Gastrocnemius medialis (tissue), 4 donors: ENCODE measurements around the gene CUL1. TPM values are rescaled to one million over a fixed set of nuclear protein-coding genes. Genes with fewer than 3 reads are reported as not detected.

Experiments
- ATAC-seq, 2 donors: fragments of 150-250 bp; one replicate each; pipeline ENCODE4 v1.9.1; 2016
- DNase-seq, 2 donors: peaks; one replicate each; pipeline ENCODE4 v3.0.0-alpha.2; 2019
- H3K27ac ChIP-seq, 4 donors: fragments of 200-600 bp; sonication (generic); 1 replicate in 1 of 4; 2 replicates in 3 of 4; pipeline ENCODE4 v1.5.1; 2016 to 2018; ENCODE audit warnings: mild to moderate bottlenecking in 2 of 4, moderate library complexity in 1 of 4
- H3K27me3 ChIP-seq, 3 donors: fragments of 200-600 bp; sonication (generic) in 2 of 3; 1 replicate in 1 of 3; 2 replicates in 2 of 3; pipeline versions ENCODE4 v1.5.1 to v1.6.0; 2016 to 2019; ENCODE audit warnings: mild to moderate bottlenecking in 1 of 3, moderate library complexity in 1 of 3
- H3K36me3 ChIP-seq, 2 donors: fragments of 200-600 bp; sonication (generic) in 1 of 2; one replicate each; pipeline ENCODE4 v1.5.1; 2017 to 2018
- H3K4me1 ChIP-seq, 2 donors: fragments of 200-600 bp; sonication (generic) in 1 of 2; one replicate each; pipeline ENCODE4 v1.5.1; 2016 to 2017; ENCODE audit warnings: mild to moderate bottlenecking in 2 of 2
- H3K4me3 ChIP-seq, 4 donors: fragments of 200-600 bp; sonication (generic) in 3 of 4; 1 replicate in 1 of 4; 2 replicates in 3 of 4; pipeline ENCODE4 v1.5.1; 2016 to 2019; ENCODE audit warnings: mild to moderate bottlenecking in 2 of 4
- H3K9me3 ChIP-seq, 3 donors: fragments of 200-600 bp; sonication (generic) in 2 of 3; 1 replicate in 1 of 3; 2 replicates in 2 of 3; pipeline ENCODE4 v1.5.1; 2016 to 2019
- POLR2A ChIP-seq, 2 donors: fragments of 450-650 bp; IDR thresholded peaks; one replicate each; pipeline ENCODE4 v1.6.1; 2017; ENCODE audit warnings: antibody characterized with exemption in 2 of 2, mild to moderate bottlenecking in 2 of 2, moderate library complexity in 2 of 2
- in situ Hi-C, 4 donors: fragments of 200-750 bp; cut with MboI; loops; one replicate each; pipeline versions ENCODE4 v1.15.0 to v1.8.0; 2017; ENCODE audit warnings: low sequenced_read_pairs in 4 of 4
- intact Hi-C: fragments of 100-400 bp; cut with DNase I; formaldehyde crosslinking; loops from one replicate; pipeline ENCODE4 v1.15.1; 2023; ENCODE audit warnings: low total_unique reads
- total RNA-seq, 4 donors: library from RNA; depleted of rRNA; stranded (reverse); fragments of >200 nt; gene quantifications; one replicate each; pipeline versions ENCODE4 v1.1.0 to v1.2.3, GENCODE V29; 2016
- TF ChIP-seq, protein P1 (sequence below), 5 experiments: fragments of 450-650 bp in 3 of 5; fragments of 200-600 bp in 2 of 5; sonication (generic) in 2 of 5; IDR thresholded peaks in 4 of 5; conservative IDR thresholded peaks in 1 of 5; 1 replicate in 4 of 5; 2 replicates in 1 of 5; pipeline ENCODE4 v1.5.1; 2016 to 2019; ENCODE audit warnings: antibody characterized with exemption in 5 of 5, mild to moderate bottlenecking in 3 of 5, moderate library complexity in 3 of 5

Gene CUL1
- total RNA-seq, 4 donors from 2014 or later, result 78.7 to 101 (median 84.6) TPM

GRCh38 chr7:148789220-148789619, 90.5 kb downstream of the CUL1 start:
- Histone ChIP-seq H3K27me3 (no peaks in the 10 kb centered on the region), H3K27ac (no peak overlapping the region), H3K9me3 (no peaks in the 10 kb centered on the region), H3K4me3 (no peak overlapping the region), H3K36me3 (peaks cover 0 to 95% of the 10 kb centered on the region in 2 donors), H3K4me1 (no peaks in the 10 kb centered on the region)
- in situ Hi-C loops (no loop called here), intact Hi-C loops (no loop called here)
- ATAC-seq (no peak), DNase-seq (no peak)
- no peak for TF ChIP-seq POLR2A (IDR thresholded peaks at IDR 0.05)
- TF ChIP-seq, protein P1, sequence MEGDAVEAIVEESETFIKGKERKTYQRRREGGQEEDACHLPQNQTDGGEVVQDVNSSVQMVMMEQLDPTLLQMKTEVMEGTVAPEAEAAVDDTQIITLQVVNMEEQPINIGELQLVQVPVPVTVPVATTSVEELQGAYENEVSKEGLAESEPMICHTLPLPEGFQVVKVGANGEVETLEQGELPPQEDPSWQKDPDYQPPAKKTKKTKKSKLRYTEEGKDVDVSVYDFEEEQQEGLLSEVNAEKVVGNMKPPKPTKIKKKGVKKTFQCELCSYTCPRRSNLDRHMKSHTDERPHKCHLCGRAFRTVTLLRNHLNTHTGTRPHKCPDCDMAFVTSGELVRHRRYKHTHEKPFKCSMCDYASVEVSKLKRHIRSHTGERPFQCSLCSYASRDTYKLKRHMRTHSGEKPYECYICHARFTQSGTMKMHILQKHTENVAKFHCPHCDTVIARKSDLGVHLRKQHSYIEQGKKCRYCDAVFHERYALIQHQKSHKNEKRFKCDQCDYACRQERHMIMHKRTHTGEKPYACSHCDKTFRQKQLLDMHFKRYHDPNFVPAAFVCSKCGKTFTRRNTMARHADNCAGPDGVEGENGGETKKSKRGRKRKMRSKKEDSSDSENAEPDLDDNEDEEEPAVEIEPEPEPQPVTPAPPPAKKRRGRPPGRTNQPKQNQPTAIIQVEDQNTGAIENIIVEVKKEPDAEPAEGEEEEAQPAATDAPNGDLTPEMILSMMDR (IDR thresholded peaks at IDR 0.05 in 4 of 5, conservative IDR thresholded peaks at IDR 0.05 in 1 of 5), result no peak

GRCh38 chr7:148790131-148790726, 91.5 kb downstream of the CUL1 start:
- DNase-seq (no peak), ATAC-seq (no peak)
- H3K27ac ChIP-seq, result no peak overlapping the region
- peaks cover 0 to 96% of the 10 kb centered on the region in 2 donors for H3K36me3 ChIP-seq
- intact Hi-C loops (no loop called here), in situ Hi-C loops (no loop called here)
- no peaks in the 10 kb centered on the region for H3K9me3 ChIP-seq
- no peaks in the 10 kb centered on the region for H3K4me1 ChIP-seq
- no peaks in the 10 kb centered on the region for H3K27me3 ChIP-seq
- no peak for TF ChIP-seq POLR2A (IDR thresholded peaks at IDR 0.05)
- TF ChIP-seq, protein P1 (IDR thresholded peaks at IDR 0.05 in 4 of 5, conservative IDR thresholded peaks at IDR 0.05 in 1 of 5), result no peak
- H3K4me3 ChIP-seq, result no peak overlapping the region

- in situ Hi-C loops (no loop called here), intact Hi-C loops (no loop called here)
- ATAC-seq (no peak), DNase-seq (no peak)
- Histone ChIP-seq H3K4me1 (no peaks in the 10 kb centered on the region), H3K36me3 (peaks cover 0 to 93% of the 10 kb centered on the region in 2 donors), H3K4me3 (no peak overlapping the region), H3K9me3 (no peaks in the 10 kb centered on the region), H3K27ac (no peak overlapping the region), H3K27me3 (no peaks in the 10 kb centered on the region)
- TF ChIP-seq, protein P1 (IDR thresholded peaks at IDR 0.05 in 4 of 5, conservative IDR thresholded peaks at IDR 0.05 in 1 of 5), result no peak
- no peak for TF ChIP-seq POLR2A (IDR thresholded peaks at IDR 0.05)
Observed at GRCh38 chr7:148790850-148791249, 92.1 kb downstream of the CUL1 start.

GRCh38 chr7:148791546-148791945, 92.8 kb downstream of the CUL1 start:
- Histone ChIP-seq H3K36me3 (peaks cover 0 to 93% of the 10 kb centered on the region in 2 donors), H3K27ac (no peak overlapping the region), H3K27me3 (no peaks in the 10 kb centered on the region), H3K9me3 (no peaks in the 10 kb centered on the region), H3K4me1 (no peaks in the 10 kb centered on the region), H3K4me3 (no peak overlapping the region)
- ATAC-seq (no peak), DNase-seq (no peak)
- in situ Hi-C loops (no loop called here), intact Hi-C loops (no loop called here)
- TF ChIP-seq, protein P1 (IDR thresholded peaks at IDR 0.05 in 4 of 5, conservative IDR thresholded peaks at IDR 0.05 in 1 of 5), result no peak
- no peak for TF ChIP-seq POLR2A (IDR thresholded peaks at IDR 0.05)

- H3K4me3 ChIP-seq, result no peak overlapping the region
- no peaks in the 10 kb centered on the region for H3K4me1 ChIP-seq
- H3K36me3 ChIP-seq, result peaks cover 0 to 87% of the 10 kb centered on the region in 2 donors
- no peaks in the 10 kb centered on the region for H3K9me3 ChIP-seq
- TF ChIP-seq, protein P1 (IDR thresholded peaks at IDR 0.05 in 4 of 5, conservative IDR thresholded peaks at IDR 0.05 in 1 of 5), result no peak
- TF ChIP-seq POLR2A (IDR thresholded peaks at IDR 0.05), result no peak
- in situ Hi-C loops, result no loop called here
- no peaks in the 10 kb centered on the region for H3K27me3 ChIP-seq
- H3K27ac ChIP-seq, result peak overlapping the region in 2 of 4 donors; percentile 3 to 4
- DNase-seq (no peak), ATAC-seq (peak in 1 of 2 donors; percentile 41)
- intact Hi-C loops, result no loop called here
Observed at GRCh38 chr7:148793590-148793989, 94.9 kb downstream of the CUL1 start.
